ENCODE results near the gene TUBG2. TPM values are rescaled to one million over a fixed set of nuclear protein-coding genes. Genes with fewer than 3 reads are reported as not detected.

The TUBG2 gene
- total and polyA plus RNA-seq, 10 of the 15 experiments (the other 5 are each of a cell fraction or from before 2014, with no cell fraction given), result 1.2 to 12.5 (median 8.9) TPM

DNA sequence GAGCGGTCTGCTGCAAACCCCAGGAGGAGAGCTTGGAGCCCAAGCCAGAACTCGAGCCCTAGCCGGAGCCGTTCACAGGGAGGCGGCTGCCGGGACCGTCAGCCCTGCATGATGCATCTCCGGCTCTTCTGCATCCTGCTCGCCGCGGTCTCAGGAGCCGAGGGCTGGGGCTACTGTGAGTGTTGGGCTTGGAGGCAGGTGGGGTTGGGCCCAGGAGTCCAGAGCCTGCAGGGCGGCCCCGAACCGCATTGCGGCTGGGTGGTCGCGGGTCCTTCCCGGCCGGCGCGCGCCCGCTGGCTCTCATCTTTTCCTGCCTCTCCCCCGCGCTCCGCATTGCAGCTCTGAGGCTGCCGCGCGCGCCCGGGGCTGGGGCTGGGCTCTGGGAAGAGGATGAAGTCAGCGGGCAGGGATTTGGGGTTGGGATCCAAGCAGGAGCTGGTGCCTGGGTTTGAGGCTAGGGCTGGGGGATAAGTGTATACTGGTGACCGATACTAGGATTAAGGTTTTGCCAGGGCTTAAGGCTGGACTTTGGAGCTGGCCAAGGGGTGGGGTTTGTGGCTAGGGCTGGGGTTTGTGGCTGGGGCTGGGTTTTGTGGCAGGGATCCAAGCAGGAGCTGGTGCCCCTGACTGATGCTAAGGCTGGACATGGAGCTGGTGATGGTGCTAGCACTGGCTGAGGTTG, 23.8 kb downstream of the TUBG2 start:
- Histone ChIP-seq H4K20me1 (ENCODE audit: control insufficient read depth, insufficient read depth) (no peaks in the 10 kb centered on the region), H3K9ac (ENCODE audit: control insufficient read depth, insufficient read depth, low read length) (peak overlapping the region; percentile 84), H2AFZ (ENCODE audit: control insufficient read depth, low read depth, low read length) (peak overlapping the region; percentile 78), H3K4me1 (ENCODE audit: control insufficient read depth, insufficient read depth, low read length) (peaks cover 16% of the 10 kb centered on the region), H3K4me2 (ENCODE audit: control insufficient read depth, insufficient read depth) (peak overlapping the region; percentile 91), H3K4me3 (peak overlapping the region; percentile 92), H3K27me3 (replicated peaks in 1 of 2; ENCODE audit: control insufficient read depth in 2 of 2, insufficient read depth in 2 of 2, low read length in 1 of 2) (no peaks in the 10 kb centered on the region), H3K9me3 (replicated peaks; ENCODE audit: control insufficient read depth, insufficient read depth, low read length) (no peaks in the 10 kb centered on the region; the same call in 2 of the 3 replicates), H3K36me3 (ENCODE audit: control insufficient read depth in 2 of 2, insufficient read depth in 2 of 2, low read length in 1 of 2) (peaks cover 3 to 11% of the 10 kb centered on the region in 2 experiments; a peak in 3 of 4 replicates), H3K27ac (ENCODE audit: control insufficient read depth, insufficient read depth) (peak overlapping the region; percentile 83), H3K79me2 (ENCODE audit: control insufficient read depth, insufficient read depth, low read length) (peaks cover 48% of the 10 kb centered on the region)
- ChIA-PET RAD21 (ENCODE audit: unreplicated experiment) (interaction anchor here (0.8 to 2.4 kb wide), 14 partner anchors 9 to 142 kb away, joined by 3 to 32 read pairs (median 6); partner anchors contain the start of genes BECN1, PSMC3IP and RAMP2), CTCF (interaction anchor here (0.6 to 3.3 kb wide), 13 partner anchors 9 to 324 kb away, joined by 3 to 32 read pairs (median 6); partner anchors contain the start of genes BECN1 and PSMC3IP), POLR2A (interaction anchor here (0.9 to 2.0 kb wide), 12 partner anchors 8 to 105 kb away, joined by 3 to 12 read pairs (median 6); partner anchors contain the start of genes RETREG3 and TUBG1), SMC1A (ENCODE audit: uncharacterized antibody, unreplicated experiment) (interaction anchor here (1.0 to 1.9 kb wide), 11 partner anchors 21 to 106 kb away, joined by 3 to 14 read pairs (median 6); partner anchors contain the start of genes PSMC3IP and RETREG3)
- in situ Hi-C loops (cut with MboI) (no loop called here), intact Hi-C loops (cut with micrococcal nuclease; ENCODE audit: unreplicated experiment) (loop anchor here (5.0 kb wide), 1 partner anchor 79 kb away; the partner anchor contains the start of gene RAMP2)
- ATAC-seq, result peak; percentile 6
- BruUV-seq (replicated peaks), result no TSS peak
- 5% methylated on average over 33 of the region's 34 CpGs for WGBS (ENCODE audit: insufficient coverage, insufficient replicate concordance, low lambda C conversion rate, missing lambda C conversion rate)
- FAIRE-seq, result peak; percentile 41
- no peak for DNase-seq (ENCODE audit: low read depth, low spot score)
- TF ChIP-seq HDAC6 (IDR thresholded peaks at IDR 0.05; ENCODE audit: unreplicated experiment) (no peak), IKZF1 (conservative IDR thresholded peaks at IDR 0.05) (0 out of 2 replicates have a peak, but pooled peaks have one; percentile 46), EED (IDR thresholded peaks at IDR 0.05; ENCODE audit: low read depth) (peak; percentile 3; the same call in 1 of the 2 replicates)
- TF ChIP-seq, protein P1, sequence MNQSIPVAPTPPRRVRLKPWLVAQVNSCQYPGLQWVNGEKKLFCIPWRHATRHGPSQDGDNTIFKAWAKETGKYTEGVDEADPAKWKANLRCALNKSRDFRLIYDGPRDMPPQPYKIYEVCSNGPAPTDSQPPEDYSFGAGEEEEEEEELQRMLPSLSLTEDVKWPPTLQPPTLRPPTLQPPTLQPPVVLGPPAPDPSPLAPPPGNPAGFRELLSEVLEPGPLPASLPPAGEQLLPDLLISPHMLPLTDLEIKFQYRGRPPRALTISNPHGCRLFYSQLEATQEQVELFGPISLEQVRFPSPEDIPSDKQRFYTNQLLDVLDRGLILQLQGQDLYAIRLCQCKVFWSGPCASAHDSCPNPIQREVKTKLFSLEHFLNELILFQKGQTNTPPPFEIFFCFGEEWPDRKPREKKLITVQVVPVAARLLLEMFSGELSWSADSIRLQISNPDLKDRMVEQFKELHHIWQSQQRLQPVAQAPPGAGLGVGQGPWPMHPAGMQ (IDR thresholded peaks at IDR 0.05; ENCODE audit: borderline replicate concordance), result peak; percentile 11; the same call in 1 of the 2 replicates
